GM19438 (cell line): ENCODE results near the gene CFAP97D1.
"Not testable (repeated sequence)": the region's sequence is repeated elsewhere in the genome, so short reads cannot be mapped to it uniquely, and the experiment has no call there.

ENCODE experiments used
- ATAC-seq: cut with Tn5 transposase; IDR thresholded peaks from one replicate; pipeline ENCODE4 v1.9.1; 2021; ENCODE audit warnings: low read depth; ENCODE audit not compliant: unreplicated experiment

Gene CFAP97D1

DNA sequence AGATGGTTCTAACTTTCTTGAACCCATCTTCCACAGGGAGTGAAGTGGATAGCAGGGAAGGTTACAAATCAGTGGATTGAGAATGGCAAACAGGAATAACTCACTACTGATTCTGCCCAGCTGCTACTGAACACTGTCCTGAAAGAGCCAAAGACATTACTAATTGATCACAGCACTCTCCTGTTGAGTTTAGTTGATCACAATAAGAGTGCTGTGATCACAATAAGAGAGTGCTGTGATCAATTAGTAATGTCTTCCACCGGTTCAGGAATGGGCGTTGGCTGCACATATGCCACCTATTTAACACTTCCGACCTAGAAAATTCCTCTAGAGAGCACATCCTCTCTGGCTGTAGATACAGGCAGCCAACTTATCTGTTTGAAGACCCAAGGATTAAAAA, 11.4 kb downstream of the CFAP97D1 start:
- ATAC-seq = no peak

DNA sequence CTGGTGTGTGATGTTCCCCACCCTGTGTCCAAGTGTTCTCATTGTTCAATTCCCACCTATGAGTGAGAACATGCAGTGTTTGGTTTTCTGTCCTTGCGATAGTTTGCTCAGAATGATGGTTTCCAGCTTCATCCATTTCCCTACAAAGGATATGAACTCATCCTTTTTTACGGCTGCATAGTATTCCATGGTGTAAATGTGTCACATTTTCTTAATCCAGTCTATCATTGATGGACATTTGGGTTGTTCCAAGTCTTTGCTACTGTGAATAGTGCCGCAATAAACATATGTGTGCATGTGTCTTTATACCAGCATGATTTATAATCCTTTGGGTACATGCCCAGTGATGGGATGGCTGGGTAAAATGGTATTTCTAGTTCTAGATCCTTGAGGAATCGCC, 12.4 kb downstream of the CFAP97D1 start:
- ATAC-seq = not testable (repeated sequence)

DNA sequence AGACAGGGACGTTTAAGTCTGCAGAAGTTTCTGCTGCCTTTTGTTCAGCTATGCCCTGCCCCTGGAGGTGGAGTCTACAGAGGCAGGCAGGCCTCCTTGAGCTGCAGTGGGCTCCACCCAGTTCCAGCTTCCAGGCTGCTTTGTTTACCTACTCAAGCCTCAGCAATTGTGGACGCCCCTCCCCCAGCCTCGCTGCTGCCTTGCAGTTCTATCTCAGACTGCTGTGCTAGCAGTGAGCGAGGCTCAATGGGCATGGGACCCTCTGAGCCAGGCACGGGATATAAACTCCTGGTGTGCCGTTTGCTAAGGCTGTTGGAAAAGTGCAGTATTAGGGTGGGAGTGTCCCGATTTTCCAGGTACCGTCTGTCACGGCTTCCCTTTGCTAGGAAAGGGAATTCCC, 17.8 kb downstream of the CFAP97D1 start:
- ATAC-seq = not testable (repeated sequence)

DNA sequence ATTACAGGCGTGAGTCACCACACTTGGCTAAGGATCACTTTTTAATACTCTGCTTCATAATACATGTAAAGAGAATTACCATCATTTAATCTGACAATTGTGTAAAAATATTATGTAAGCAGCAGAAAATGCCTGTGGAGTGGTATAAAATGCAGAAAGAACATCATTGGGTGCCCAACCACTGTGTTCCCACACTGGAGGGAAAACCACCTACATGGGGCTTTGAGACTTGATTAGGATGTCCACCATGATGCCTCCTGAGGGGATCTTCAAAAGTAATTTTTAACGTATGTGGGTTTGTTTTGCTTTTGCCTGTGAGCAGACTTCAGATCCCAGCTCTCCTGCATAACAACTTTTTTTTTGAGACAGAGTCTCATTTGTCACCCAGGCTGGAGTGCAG, 18.8 kb downstream of the CFAP97D1 start:
- no peak for ATAC-seq

DNA sequence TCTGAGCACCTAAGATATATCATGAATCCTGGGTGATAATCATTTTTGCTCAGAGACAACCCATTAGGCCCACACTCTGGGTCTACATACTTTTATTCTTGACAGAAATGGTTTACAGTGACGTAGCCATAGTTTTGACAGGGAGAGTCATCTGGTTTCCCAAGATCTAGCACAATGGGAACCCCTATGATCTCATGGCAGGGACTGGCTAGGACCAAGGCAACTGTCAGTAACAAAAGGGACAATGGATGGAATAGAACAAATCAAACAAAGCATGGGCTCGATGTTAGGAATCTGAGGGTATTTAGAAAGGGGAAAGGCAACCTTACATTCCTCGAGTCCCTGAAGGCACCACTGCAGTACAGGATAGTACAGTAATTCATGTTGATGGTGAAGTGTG, 20.5 kb downstream of the CFAP97D1 start:
- no peak for ATAC-seq

DNA sequence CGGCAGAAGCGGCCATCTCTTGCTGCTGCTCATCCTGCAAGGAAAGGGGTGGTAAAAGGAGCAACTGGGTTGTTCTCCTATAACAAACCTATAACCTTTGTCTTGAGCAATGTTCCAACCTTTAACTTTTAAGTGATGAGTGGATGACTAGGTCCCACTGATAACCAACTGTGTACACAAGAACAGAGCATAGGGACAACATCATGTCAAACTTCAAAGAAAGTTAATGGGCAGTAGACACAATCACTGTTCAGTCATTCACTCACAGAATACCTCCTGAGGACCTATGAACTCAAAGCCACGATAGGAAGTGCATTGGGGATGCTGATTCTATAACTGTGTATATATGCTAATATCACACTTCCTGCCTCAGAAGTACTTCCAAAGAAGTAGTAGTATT, 21.6 kb downstream of the CFAP97D1 start:
- ATAC-seq = no peak

DNA sequence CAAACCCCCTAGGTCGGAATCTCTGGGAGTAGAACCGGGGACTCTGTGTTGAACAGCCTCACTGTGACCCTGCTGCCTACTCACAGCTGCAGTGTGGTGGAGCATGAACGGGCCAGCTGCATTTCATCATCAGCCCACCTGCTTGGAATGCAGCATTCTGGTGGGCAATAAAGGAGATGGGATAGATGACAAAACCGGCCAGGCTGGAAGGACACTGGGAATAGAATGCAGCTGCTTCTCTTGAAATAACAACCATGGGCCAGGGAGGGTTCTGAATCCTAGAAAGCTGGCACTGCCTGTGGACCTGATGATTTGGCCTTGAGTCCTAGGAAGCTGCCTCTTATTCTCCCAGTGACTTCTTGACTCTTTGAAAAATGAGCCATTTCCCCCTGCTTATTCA, 23.5 kb downstream of the CFAP97D1 start:
- ATAC-seq = no peak

DNA sequence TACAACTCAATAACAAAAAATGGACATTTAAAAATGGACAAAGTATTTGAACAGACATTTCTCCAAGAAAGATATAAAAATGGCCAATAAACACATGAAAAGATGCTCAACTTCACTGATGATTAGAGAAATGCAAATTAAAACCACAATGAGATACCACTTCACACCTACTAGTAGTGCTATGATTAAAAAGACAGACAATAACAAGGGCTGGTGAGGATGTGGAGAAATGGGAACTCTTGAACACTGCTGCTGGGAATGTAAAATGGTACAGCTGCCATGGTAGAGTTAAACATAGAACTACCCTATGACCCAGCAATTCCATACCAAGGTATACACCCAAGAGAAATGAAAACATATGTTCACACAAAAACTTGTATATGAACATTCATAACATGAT, 24.9 kb downstream of the CFAP97D1 start:
- no peak for ATAC-seq

DNA sequence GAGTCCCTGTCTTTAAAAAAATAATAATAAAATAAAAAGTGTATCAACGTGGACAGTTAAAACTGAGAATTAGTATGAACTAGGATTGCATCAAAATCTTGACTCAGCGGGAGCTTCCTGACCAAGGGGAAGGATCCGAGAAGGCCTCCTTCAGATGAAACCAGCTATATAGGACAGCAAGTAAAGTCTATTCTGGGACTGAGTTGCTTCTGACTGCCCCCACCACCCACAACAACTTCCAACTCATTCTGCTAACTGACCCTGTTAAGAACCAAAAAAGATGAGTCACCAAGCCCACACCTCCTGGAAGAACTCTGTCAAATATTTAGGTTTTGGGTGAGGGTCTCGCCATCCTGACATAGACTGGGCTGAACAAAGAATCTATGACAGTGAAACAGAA, 27.8 kb downstream of the CFAP97D1 start:
- ATAC-seq = no peak

DNA sequence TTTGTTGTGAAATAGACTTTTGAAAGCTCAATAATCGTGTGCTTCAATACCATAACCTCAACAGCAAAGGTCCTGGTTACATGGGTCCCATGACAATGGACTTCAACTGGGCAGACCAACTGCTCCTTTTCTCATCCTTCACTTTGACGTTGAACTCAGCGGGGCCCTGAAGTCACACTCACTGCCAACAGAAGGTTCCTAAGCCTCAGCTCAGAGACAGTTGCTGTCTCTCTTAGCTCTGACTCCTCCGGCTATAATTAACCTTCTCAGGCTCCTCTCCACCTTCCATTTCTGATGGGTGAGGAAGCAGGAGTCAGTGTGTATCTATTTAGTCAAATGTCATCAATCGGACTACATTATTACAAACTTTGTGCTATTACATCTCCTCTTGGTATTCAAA, 28.9 kb downstream of the CFAP97D1 start:
- ATAC-seq = no peak

DNA sequence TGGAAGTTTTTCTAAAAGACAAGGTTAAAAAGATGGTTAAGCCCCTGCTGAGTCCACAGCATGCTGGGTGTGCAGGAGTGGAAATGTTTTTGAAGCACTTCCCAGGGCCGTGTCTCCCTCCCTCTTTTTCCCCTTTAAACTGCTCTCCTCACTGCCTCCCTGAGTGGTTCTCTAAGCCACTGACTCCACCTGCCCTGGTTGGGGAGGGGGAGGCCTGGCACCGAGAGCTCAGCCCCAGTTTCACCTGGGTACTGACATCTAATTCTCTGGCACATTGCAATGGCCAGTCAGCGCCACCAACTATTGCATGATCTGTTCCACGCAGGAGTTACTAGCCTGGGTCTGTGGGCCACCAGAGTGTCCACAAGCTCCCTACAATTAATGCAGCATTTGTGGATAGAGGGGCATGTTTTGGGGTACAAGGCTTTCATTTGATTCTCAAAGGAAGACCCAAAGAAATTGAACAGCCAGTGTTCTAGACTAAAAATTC, 30.0 kb downstream of the CFAP97D1 start:
- no peak for ATAC-seq

DNA sequence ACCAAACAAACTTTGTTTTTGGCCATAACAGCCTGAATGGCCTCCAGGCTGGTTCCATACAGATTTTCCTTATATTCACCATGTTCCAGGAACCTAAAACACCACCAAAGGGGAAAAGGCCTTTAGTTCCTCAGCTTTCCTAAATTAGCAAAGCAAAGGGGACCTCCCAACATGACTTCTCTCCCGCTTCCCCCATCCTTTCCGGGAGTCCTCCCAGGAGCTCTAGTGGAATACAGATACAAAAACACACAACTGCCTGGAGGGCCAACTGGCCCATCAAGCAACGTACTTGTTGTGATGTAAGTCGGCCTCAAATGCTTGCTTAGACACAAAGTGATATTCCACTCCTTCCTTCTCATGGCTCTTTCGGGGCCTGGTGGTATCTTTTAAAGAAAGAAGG, 30.6 kb downstream of the CFAP97D1 start:
- no peak for ATAC-seq

DNA sequence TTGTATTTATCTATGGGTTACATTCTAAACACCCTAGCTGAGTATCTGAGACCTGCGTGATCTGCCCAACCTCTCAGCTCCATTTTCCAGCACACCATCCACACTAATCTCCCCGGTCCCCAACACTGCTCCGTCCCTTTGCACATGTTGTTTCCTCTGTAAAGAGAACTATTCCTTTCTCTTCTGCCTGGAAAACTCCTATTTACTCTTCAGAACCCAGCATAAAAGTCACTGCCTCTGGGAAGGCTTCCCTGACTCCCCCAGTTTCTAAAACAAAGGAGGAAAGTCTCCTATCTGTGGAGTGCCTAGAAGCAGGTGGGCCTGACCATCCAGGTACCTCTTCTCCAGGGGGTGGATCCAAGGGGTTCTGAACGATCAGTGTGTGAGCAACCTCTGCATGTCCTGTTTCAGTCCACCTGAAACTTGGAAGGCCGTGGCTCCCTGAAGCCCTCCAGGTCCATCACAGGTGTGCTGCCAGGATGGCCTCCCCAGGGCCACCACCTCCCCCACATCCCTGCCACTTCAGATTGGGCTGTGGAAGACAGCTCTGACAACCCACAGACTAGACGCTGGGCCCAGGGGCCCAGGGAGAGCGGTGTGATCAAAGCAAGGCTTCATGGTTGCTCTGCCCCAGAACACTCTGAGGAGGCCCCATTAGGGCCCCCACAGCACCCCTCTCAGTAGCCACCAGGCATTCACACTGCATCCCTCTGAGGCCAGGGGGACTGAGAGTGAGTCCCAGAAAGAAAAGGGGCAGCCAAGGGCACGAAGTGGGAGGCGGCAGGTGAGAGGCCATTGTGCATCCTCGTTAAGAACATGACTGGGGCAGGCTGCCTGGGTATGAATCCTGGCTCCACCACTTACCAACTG, 32.4 kb downstream of the CFAP97D1 start:
- no peak for ATAC-seq

DNA sequence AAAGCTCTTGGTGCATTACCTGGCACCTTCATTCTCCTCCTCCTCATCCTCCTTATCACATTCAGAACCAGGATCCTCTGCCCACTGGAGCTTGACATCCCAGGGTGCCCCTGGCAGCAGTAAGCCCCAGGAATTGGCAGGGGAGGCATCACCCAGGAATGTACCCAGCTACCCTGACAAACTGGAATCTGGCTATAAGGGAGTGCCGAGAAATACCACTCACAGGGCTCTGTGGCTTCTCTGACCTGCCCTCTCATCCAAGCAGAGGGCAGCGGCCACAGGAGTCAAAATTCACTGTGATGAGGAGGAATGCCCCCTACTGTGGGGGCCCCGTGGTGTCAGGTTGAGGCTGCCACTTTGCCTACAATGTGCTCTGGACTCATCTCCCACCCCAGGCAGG, 33.2 kb downstream of the CFAP97D1 start:
- ATAC-seq = no peak

DNA sequence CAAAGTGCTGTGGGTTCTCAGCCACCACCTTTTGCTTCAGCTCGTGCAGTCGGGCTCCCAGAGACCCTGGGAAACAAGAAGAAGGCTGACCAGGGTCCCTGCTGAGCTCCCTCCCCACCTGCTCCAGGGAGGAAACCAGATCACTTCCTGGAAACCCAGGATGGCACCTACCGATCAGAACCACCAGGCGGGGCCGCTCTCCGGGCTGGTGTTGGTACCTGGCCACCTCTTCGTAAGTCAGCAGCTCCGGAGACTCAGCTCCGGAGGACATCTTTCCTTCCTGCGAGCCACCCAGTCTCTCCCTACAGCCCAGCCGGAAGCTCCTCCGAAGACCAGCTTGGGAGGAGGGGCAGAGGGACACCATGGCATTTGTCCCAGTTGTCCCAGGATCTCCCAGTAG, 33.8 kb downstream of the CFAP97D1 start:
- no peak for ATAC-seq

DNA sequence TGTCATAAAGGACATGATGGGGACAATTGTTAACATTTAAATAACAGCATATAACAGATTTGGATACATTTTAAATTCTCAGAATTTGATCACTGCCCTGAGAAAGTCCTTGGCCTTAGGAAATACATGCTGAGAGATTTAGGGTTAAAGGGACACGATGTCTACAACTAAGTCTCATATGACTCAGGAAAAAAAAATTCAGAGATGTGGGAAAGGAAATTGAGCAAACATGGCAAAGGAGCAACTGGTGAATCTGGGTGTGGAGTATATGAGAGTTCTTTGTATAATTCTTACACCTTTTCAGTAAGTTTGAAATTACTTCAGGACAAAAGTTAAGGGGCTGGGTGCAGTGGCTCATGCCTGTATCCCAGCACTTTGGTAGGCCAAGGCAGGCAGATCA, 34.5 kb downstream of the CFAP97D1 start:
- ATAC-seq = no peak

DNA sequence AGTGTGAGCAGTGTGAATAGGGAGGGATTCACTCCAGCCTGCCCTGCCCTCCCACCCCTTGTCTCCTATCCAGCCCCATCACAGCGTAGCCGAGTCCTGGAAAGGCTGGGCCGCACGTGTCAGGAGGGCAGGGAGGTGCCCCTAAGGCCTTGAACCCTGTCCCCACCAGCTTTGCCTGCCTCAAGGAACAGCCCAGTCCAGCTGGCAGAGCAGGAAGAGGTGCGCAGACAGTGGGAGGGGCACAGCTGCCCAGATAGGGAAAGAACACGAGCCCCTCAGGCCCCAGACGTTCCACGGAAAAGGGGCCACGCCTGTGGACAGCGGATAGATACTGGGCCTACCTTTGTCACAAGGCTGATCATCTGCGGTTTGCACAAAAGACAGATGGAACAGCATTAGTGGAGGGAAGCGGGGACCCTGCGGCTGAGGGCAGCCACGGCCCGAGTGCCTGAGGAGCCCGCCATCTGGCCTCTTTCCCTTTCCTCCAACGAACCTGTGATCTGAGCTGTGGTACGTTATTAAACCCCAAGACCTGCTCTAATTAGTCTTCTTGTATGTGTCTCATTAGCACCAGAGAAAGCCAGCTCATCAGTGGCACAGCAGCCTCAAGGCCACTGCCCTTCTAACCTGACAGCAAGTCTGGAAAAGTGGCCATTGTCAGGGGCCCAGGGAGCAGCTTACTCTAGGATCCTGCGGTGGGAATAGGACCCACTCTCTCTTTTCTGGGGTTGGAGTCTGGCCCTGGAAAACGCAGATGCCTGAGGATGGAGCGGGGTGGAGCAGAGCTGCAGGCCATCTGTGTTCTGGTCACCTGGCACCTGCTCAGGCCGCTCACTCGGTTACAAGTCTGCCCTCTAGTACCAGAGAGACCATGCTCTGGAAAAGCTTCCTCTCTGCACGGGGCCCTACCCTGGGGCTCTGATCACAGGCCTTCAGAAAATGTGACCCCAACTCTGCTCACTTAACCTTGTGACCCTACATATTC, 36.4 kb downstream of the CFAP97D1 start:
- no peak for ATAC-seq

DNA sequence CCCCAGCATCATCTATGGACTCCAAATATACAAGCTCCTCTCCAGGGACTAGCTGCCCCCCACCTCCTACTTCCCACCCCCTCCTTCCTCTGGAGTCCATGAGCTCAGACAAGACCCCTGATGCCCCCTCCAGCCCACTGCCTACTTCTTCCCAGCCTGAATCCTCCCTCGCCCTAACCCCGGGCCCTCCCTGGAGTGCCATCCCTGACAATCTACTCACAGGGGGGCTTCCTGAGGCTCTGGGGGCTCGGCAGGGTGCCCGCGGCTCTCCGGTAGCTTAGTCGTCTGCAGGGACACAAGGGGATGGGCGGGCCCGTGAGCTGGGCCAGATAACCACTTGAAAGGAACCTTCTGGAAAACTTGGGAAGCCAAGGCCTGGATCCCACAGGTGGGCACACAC, 37.6 kb downstream of the CFAP97D1 start:
- no peak for ATAC-seq

DNA sequence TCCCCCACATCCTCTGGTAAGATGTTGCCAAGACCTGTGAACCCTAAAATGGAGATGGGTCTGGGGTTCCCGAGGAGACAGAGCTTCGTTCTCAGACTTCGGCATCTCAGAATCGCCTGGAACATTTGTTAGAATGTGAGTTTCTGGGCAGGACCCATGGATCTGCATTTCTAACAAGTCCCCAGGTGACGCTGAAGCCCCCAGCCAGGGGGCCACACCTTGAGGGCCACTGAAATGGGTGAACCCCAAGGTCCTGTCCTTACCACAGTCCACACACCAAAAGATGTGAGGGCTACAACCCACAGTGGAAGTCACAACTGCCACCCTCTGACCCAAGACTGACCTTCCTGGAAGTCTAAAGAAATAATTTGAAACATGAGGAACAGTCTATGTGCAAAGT, 38.7 kb downstream of the CFAP97D1 start:
- ATAC-seq = no peak

DNA sequence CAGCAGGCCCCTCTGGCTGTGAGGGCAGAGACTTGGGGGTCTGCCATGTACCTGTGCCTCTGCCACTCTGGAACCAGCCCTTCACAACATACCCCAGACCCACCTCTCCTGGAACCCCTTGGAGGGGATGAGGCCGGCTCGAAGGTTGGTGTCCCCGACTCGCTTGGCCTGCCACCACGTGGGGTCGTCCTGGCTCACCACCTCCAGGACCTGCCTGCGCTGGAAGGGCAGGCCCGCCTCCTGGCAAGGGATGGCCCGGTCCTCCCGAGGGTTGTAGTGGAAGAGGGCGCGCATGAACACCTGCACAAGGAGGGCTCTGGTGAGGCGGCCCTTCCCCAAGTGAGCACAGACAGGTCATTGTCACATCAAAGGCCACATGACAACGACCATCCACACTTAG, 40.5 kb downstream of the CFAP97D1 start:
- ATAC-seq = no peak

DNA sequence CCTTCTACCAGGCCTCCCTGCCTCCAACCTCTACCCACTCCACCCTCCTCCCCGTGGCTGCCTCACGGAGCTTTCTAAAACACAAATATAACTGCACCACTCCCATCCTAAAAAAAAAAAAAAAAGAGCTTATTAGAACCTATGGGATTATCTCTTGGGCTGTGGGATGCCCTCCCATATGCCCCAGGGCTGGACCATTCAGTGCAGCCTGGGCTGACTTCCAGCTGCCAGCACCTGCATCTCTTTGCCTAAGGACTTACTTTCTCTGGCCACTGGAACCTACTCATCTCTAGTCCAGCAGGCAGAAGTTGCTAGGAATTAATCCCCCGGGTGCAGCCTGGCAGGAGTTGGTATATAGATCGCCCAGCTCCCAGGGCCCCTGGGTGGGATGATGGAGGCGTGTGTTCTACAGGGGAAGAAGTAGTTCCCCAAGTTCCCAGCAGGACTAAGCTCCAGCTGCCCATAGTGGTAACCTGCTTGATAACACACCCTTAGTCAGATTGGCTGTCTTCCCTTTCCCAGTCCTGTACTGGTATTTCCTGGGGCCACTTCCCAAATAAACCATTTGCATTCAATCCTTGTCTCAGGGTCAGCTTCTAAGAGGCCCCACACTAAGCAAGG, 42.4 kb downstream of the CFAP97D1 start:
- no peak for ATAC-seq
